Transverse colon (tissue), 4 donors: ENCODE measurements around the gene MEG3.

ENCODE experiments used
- CTCF ChIP-seq, 5 experiments: fragments of 200-600 bp in 3 of 5; fragments of 450-650 bp in 2 of 5; sonication (generic) in 3 of 5; IDR thresholded peaks; 1 replicate in 2 of 5; 2 replicates in 3 of 5; pipeline ENCODE4 v1.5.1; 2016 to 2017; ENCODE audit warnings: antibody characterized with exemption in 5 of 5, inconsistent platforms in 3 of 5, mild to moderate bottlenecking in 2 of 5, moderate library complexity in 1 of 5
- POLR2A ChIP-seq: fragments of 450-650 bp; IDR thresholded peaks from one replicate; pipeline ENCODE4 v1.6.1; 2016; ENCODE audit warnings: antibody characterized with exemption, mild to moderate bottlenecking, moderate library complexity
- POLR2AphosphoS5 ChIP-seq, 3 donors: sonication (generic); formaldehyde crosslinking; IDR thresholded peaks; one replicate each; pipeline ENCODE4 v1.6.1; 2016; ENCODE audit warnings: antibody characterized with exemption in 3 of 3

GRCh38 chr14:100849115-100849781 lies 23.3 kb downstream of the MEG3 start:
- no peak for TF ChIP-seq CTCF (IDR thresholded peaks at IDR 0.05)
- TF ChIP-seq POLR2AphosphoS5 (IDR thresholded peaks at IDR 0.05), result no peak
- TF ChIP-seq POLR2A, result no peak
